Mesothelial cell of epicardium (in vitro differentiated cells): ENCODE results near the gene DCUN1D4. TPM values are rescaled to one million over a fixed set of nuclear protein-coding genes. Genes with fewer than 3 reads are reported as not detected.

Source experiments
- DNase-seq, 2 experiments: peaks; one replicate each; pipeline ENCODE4 v3.0.0; 2021; ENCODE audit warnings: low spot score in 2 of 2; ENCODE audit not compliant: unreplicated experiment in 2 of 2
- H3K27ac Mint-ChIP-seq: 2 replicates; pipeline ENCODE4 v1.8.0; 2021; ENCODE audit warnings: mixed read lengths
- H3K27me3 Mint-ChIP-seq: 2 replicates; pipeline ENCODE4 v1.8.0; 2021; ENCODE audit warnings: low read depth, mixed read lengths
- H3K36me3 Mint-ChIP-seq: 2 replicates; pipeline ENCODE4 v1.8.0; 2021; ENCODE audit warnings: mixed read lengths
- H3K4me1 Mint-ChIP-seq: 2 replicates; pipeline ENCODE4 v1.8.0; 2021; ENCODE audit warnings: mixed read lengths
- H3K4me3 Mint-ChIP-seq: 2 replicates; pipeline ENCODE4 v1.8.0; 2021; ENCODE audit warnings: mild to moderate bottlenecking, moderate library complexity, mixed read lengths
- H3K9me3 Mint-ChIP-seq: 2 replicates; pipeline ENCODE4 v1.8.0; 2021; ENCODE audit warnings: mixed read lengths
- CTCF ChIP-seq: fragments of 200-600 bp; sonication (generic); IDR thresholded peaks from one replicate; pipeline ENCODE4 v1.5.0; 2021; ENCODE audit warnings: antibody characterized with exemption; ENCODE audit not compliant: unreplicated experiment
- total RNA-seq: library from RNA; stranded (reverse); gene quantifications from 3 replicates; pipeline ENCODE4 v1.2.1, GENCODE V29; 2021

Gene DCUN1D4
- total RNA-seq: 44.8 to 50.8 TPM (median 49.3 TPM) in 3 replicates

DNA sequence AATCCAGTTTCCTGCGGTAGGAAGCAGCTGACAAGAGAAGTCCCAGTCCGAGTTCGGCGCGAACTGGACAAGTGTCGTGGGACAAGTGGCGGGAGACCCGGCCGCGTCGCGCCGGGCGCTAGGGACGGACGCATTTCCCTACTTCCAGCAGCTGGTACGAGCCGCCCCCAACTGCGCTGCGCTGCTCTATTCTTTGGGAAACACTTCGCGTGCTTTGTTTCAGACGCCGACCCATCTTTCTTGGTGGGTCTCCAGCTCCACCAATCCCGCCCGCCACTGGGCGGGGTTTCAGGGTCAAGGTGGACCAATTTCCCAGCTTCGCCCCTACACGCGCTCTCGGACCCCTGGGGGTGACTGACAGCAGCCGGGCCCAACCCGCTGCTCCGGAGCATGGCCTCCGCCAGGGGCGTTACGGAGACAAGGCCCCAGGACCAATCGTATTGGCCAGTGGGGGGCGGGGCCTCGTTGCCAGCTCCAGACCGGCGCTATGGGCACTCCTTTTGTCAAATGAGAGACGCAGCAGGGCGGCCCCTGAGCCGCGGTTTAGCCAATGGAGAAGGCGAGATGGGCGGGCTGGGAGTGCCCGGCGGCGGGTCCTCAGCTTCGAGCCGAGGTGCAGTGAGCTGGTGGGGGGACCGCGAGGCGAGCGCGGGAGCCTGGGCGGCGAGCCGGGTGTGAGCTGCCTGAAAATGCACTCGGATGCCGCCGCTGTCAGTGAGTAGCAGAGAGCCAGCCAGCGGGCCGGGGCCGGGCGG is at the start of gene DCUN1D4:
TSS of gene DCUN1D4 (plus strand) at position 600 of the 755 bp plus-strand sequence. CDS start at position 690, 90 bp downstream.
- peak within 1 kb of the TSS; percentile 94 for H3K4me3 Mint-ChIP-seq
- DNase-seq: peak; percentile 98 to 99
- peaks cover 11% of the 10 kb centered on the region for H3K27me3 Mint-ChIP-seq
- no peaks in the 10 kb centered on the region for H3K36me3 Mint-ChIP-seq
- H3K27ac Mint-ChIP-seq: peak within 1 kb of the TSS; percentile 96
- peaks cover 14% of the 10 kb centered on the region for H3K4me1 Mint-ChIP-seq
- H3K9me3 Mint-ChIP-seq: no peaks in the 10 kb centered on the region
- peak; percentile 20 for TF ChIP-seq CTCF

DNA sequence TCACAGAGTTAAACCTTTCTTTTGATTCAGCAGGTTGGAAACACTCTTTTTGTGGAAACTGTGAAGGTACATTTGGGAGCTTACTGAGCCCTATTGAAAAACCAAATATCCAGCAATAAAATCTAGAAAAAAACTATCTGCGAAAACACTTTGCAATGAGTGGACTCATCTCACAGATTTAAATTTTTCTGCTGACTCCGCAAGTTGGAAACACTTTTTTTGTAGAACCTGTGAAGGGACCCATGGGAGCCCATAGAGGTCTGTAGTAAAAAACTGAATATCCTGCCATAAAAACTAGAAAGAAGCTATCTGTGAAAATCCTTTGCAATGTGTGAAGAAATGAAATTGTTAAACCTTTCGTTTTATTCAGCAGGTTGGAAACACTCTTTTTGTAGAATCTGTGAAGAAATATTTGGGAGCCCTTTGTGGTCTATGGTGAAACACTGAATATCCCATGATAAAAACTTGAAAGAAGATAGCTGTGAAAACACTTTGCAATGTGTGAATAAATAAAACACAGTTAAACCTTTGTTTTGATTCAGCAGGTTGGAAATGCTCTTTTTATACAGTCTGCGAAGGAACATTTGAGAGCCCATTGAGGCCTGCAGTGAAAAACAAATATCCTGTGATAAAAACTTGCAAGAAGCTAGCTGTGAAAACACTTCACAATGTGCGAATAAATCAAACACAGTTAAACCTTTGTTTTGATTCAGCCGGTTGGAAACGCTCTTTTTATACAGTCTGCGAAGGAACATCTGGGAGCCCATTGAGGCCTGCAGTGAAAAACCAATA is 22.3 kb upstream of the DCUN1D4 start:
- Mint-ChIP-seq H3K27me3 (no peaks in the 10 kb centered on the region), H3K9me3 (peaks cover 30% of the 10 kb centered on the region), H3K27ac (no peak overlapping the region), H3K36me3 (no peaks in the 10 kb centered on the region), H3K4me3 (no peak overlapping the region), H3K4me1 (no peaks in the 10 kb centered on the region)
- no peak for TF ChIP-seq CTCF
- no peak for DNase-seq

- H3K4me3 Mint-ChIP-seq: no peak overlapping the region
- DNase-seq: no peak
- TF ChIP-seq CTCF: no peak
- no peaks in the 10 kb centered on the region for H3K36me3 Mint-ChIP-seq
- peaks cover 28% of the 10 kb centered on the region for H3K9me3 Mint-ChIP-seq
- no peaks in the 10 kb centered on the region for H3K4me1 Mint-ChIP-seq
- H3K27ac Mint-ChIP-seq: no peak overlapping the region
- peaks cover 16% of the 10 kb centered on the region for H3K27me3 Mint-ChIP-seq
These were observed 17.6 kb upstream of the DCUN1D4 start for GRCh38 chr4:51825341-51825740.

DNA sequence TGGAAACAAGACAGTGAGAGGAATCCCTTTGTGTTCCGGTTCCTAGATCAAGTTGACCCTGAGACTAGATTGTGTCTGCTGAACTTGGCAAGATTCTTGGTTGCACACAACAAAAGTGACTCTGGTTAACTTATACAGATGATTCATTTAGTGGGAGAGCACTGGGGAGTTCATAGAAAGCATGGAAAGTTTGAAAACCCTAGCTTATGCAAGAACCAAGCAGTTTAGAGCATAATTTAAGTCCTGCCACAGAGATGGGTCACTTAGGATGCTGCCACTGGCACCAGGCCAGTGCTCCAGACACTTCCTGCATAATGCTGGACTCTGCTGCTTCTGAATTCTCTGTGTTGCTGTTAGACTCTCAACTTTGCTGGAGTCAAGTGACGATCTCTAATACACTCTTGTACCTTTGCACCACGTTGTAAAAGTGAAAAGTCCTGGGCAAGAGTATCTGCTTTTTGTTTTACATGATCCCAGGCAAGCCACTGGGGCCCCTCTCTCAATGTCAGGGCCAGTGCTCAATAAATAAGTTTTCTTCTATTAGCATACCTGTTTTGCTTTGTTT is 12.7 kb upstream of the DCUN1D4 start:
- no peak overlapping the region for H3K4me3 Mint-ChIP-seq
- no peak for TF ChIP-seq CTCF
- H3K36me3 Mint-ChIP-seq: no peaks in the 10 kb centered on the region
- no peaks in the 10 kb centered on the region for H3K9me3 Mint-ChIP-seq
- H3K27me3 Mint-ChIP-seq: peaks cover 19% of the 10 kb centered on the region
- no peak overlapping the region for H3K27ac Mint-ChIP-seq
- DNase-seq: no peak
- H3K4me1 Mint-ChIP-seq: no peaks in the 10 kb centered on the region

DNA sequence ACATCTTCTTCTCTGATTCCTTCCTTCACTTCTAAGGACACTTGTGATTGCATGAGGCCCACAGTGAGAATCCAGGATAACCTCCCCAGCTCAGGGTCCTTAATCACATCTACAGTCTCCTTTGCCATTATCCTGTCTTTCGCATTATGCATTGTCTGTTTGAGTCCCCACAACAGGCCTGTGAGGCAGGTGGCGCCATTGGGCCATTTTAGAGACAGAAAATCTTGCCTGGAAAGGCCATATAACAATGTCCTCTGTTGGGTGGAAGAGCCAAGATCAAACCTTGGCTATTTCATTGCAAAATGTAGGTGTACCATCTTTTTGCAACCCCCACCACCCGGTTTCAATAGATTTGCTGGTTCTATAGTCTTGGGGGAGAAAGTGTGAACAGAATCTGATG is 11.8 kb upstream of the DCUN1D4 start:
- Mint-ChIP-seq H3K36me3 (no peaks in the 10 kb centered on the region), H3K27me3 (peaks cover 21% of the 10 kb centered on the region), H3K9me3 (no peaks in the 10 kb centered on the region), H3K4me1 (no peaks in the 10 kb centered on the region), H3K4me3 (no peak overlapping the region), H3K27ac (no peak overlapping the region)
- peak in 1 of 2 experiments; percentile 51 for DNase-seq
- TF ChIP-seq CTCF: no peak
